Natural killer cell (primary cell): ENCODE results near the gene ITGA4. TPM values are rescaled to one million over a fixed set of nuclear protein-coding genes. Genes with fewer than 3 reads are reported as not detected.

ENCODE experiments used
- ATAC-seq, 3 donors: fragments of 150-1000 bp in 2 of 3; fragments of 200-7000 bp in 1 of 3; cut with Tn5 transposase; 1 replicate in 1 of 3; 2 replicates in 2 of 3; pipeline ENCODE4 v1.10.0; 2021; ENCODE audit warnings: mild to moderate bottlenecking in 2 of 3, moderate library complexity in 2 of 3
- DNase-seq, 2 donors: peaks; one replicate each; pipeline versions ENCODE4 v3.0.0 to v3.0.0-alpha.2; 2013 to 2021; ENCODE audit warnings: mixed read lengths in 1 of 2
- H3K27ac ChIP-seq: one replicate; pipeline ENCODE4 v1.5.1; 2013; ENCODE audit warnings: mild to moderate bottlenecking, low read length
- H3K27me3 ChIP-seq: one replicate; pipeline ENCODE4 v1.6.1; 2013; ENCODE audit warnings: low read length; ENCODE audit not compliant: control insufficient read depth, insufficient read depth
- H3K36me3 ChIP-seq: one replicate; pipeline ENCODE4 v1.6.1; 2013; ENCODE audit warnings: low read length; ENCODE audit not compliant: control insufficient read depth, insufficient read depth
- H3K4me1 ChIP-seq: one replicate; pipeline ENCODE4 v1.6.1; 2013; ENCODE audit warnings: low read length; ENCODE audit not compliant: control insufficient read depth, insufficient read depth
- H3K4me3 ChIP-seq: one replicate; pipeline ENCODE4 v1.5.1; 2013; ENCODE audit warnings: low read length
- H3K9me3 ChIP-seq: one replicate; pipeline ENCODE4 v1.6.1; 2013; ENCODE audit warnings: low read length; ENCODE audit not compliant: control insufficient read depth, insufficient read depth
- H3K27ac Mint-ChIP-seq, 2 donors: one replicate each; pipeline ENCODE4 v1.8.0; 2022; ENCODE audit warnings: mild to moderate bottlenecking in 2 of 2, mixed read lengths in 2 of 2, moderate library complexity in 1 of 2
- H3K27me3 Mint-ChIP-seq, 2 donors: one replicate each; pipeline ENCODE4 v1.8.0; 2022; ENCODE audit warnings: low read depth in 2 of 2, mixed read lengths in 2 of 2
- H3K36me3 Mint-ChIP-seq: one replicate; pipeline ENCODE4 v1.8.0; 2022; ENCODE audit warnings: mixed read lengths
- H3K4me1 Mint-ChIP-seq, 2 donors: one replicate each; pipeline ENCODE4 v1.8.0; 2022; ENCODE audit warnings: mixed read lengths in 2 of 2
- H3K4me3 Mint-ChIP-seq: one replicate; pipeline ENCODE4 v1.8.0; 2022; ENCODE audit warnings: mild to moderate bottlenecking, moderate library complexity, mixed read lengths
- H3K9me3 Mint-ChIP-seq, 2 donors: one replicate each; pipeline ENCODE4 v1.8.0; 2022; ENCODE audit warnings: mixed read lengths in 2 of 2
- CTCF ChIP-seq: fragments of 200-600 bp; IDR thresholded peaks from one replicate; pipeline ENCODE4 v1.8.0; 2022; ENCODE audit warnings: antibody characterized with exemption
- WGBS: methylation state at CpG from one replicate; pipeline ENCODE4 v1.1.7; 2013; ENCODE audit warnings: missing lambda C conversion rate; ENCODE audit not compliant: insufficient coverage; 5-methylcytosine and 5-hydroxymethylcytosine counted together
- intact Hi-C: fragments of 100-400 bp; cut with micrococcal nuclease; formaldehyde crosslinking; loops from one replicate; pipeline ENCODE4 v1.14.2; 2022
- total RNA-seq, 4 donors: library from RNA; stranded (reverse); fragments of 120-200 nt in 1 of 4; gene quantifications; one replicate each; pipeline versions ENCODE4 v1.2.3 to v1.2.4, GENCODE V29; 2013 to 2022

Gene ITGA4
- total RNA-seq, 3 donors from 2014 or later (not counting 1 experiment from before 2014, with no cell fraction given), result 178 to 235 (median 189) TPM

GRCh38 chr2:181581534-181581933, 124.3 kb downstream of the ITGA4 start:
- Mint-ChIP-seq H3K4me1 (peaks cover 6 to 9% of the 10 kb centered on the region in 2 donors), H3K9me3 (no peaks in the 10 kb centered on the region), H3K27me3 (peaks cover 8 to 18% of the 10 kb centered on the region in 2 donors), H3K4me3 (no peak overlapping the region), H3K36me3 (no peaks in the 10 kb centered on the region), H3K27ac (no peak overlapping the region)
- Histone ChIP-seq H3K36me3 (no peaks in the 10 kb centered on the region), H3K4me1 (no peaks in the 10 kb centered on the region), H3K27me3 (peaks cover 6% of the 10 kb centered on the region), H3K9me3 (no peaks in the 10 kb centered on the region), H3K27ac (no peak overlapping the region), H3K4me3 (no peak overlapping the region)
- no peak for ATAC-seq
- intact Hi-C loops, result no loop called here
- DNase-seq, result no peak
- TF ChIP-seq CTCF, result no peak
- WGBS, result 92% methylated on average over 2 of the region's 2 CpGs

- Mint-ChIP-seq H3K27ac (no peak overlapping the region), H3K36me3 (no peaks in the 10 kb centered on the region), H3K4me1 (peaks cover 24 to 26% of the 10 kb centered on the region in 2 donors), H3K9me3 (no peaks in the 10 kb centered on the region), H3K4me3 (no peak overlapping the region), H3K27me3 (peaks cover 10 to 40% of the 10 kb centered on the region in 2 donors)
- no peak for DNase-seq
- ATAC-seq, result no peak
- Histone ChIP-seq H3K4me1 (no peaks in the 10 kb centered on the region), H3K27ac (no peak overlapping the region), H3K27me3 (peaks cover 6% of the 10 kb centered on the region), H3K4me3 (no peak overlapping the region), H3K36me3 (no peaks in the 10 kb centered on the region), H3K9me3 (no peaks in the 10 kb centered on the region)
- intact Hi-C loops, result no loop called here
- TF ChIP-seq CTCF, result no peak
- 70% methylated on average over 3 of the region's 3 CpGs for WGBS
These were observed 128.5 kb downstream of the ITGA4 start for GRCh38 chr2:181585732-181586131.

Other genes starting within 250 kb of the ITGA4 start
- not detected for gene CERKL, start 199.7 kb downstream of the ITGA4 start, total RNA-seq
- gene NEUROD1, start 223.1 kb downstream of the ITGA4 start, total RNA-seq, result not detected